H1 (cell line): ENCODE data around the gene POLR1G. TPM values are rescaled to one million over a fixed set of nuclear protein-coding genes. Genes with fewer than 3 reads are reported as not detected.

ENCODE experiments used
- CTCF ChIA-PET: fragments of 300-600 bp; sonication (Branson Sonifier 250); formaldehyde crosslinking; loops from one replicate; lab custom pipeline; 2021; ENCODE audit not compliant: partially characterized antibody; lab: Charles Lee
- POLR2A ChIA-PET: fragments of 300-600 bp; sonication (Branson Sonifier 250); formaldehyde crosslinking; loops from one replicate; lab custom pipeline; 2021; ENCODE audit warnings: inconsistent platforms; ENCODE audit not compliant: partially characterized antibody; lab: Charles Lee
- DNase-seq, 2 experiments: peaks; one replicate each; pipeline versions ENCODE4 v3.0.0 to v3.0.0-alpha.2; 2010 to 2022; ENCODE audit warnings: low spot score in 2 of 2, low read depth in 1 of 2, mixed read lengths in 1 of 2
- FAIRE-seq: peaks from 2 replicates; lab custom pipeline; 2011; peaks lifted over from hg19 to GRCh38; lab: Jason Lieb, UNC
- H2AFZ ChIP-seq: 2 replicates; pipeline ENCODE4 v1.8.1; 2012; ENCODE audit warnings: low read length, inconsistent platforms
- H2AK5ac ChIP-seq: 2 replicates; pipeline ENCODE4 v1.6.1; 2013; ENCODE audit warnings: low read depth, low read length
- H2BK120ac ChIP-seq: replicated peaks from 2 replicates; pipeline ENCODE3; 2013; ENCODE audit warnings: low read depth, low read length, inconsistent platforms
- H2BK12ac ChIP-seq: 2 replicates; pipeline ENCODE4 v1.6.1; 2013; ENCODE audit warnings: low read depth, low read length
- H2BK15ac ChIP-seq: 2 replicates; pipeline ENCODE4 v1.6.1; 2013; ENCODE audit warnings: low read length
- H2BK20ac ChIP-seq: 2 replicates; pipeline ENCODE4 v1.6.1; 2013; ENCODE audit warnings: low read length
- H2BK5ac ChIP-seq: 2 replicates; pipeline ENCODE4 v1.6.1; 2013; ENCODE audit warnings: low read depth, low read length
- H3K14ac ChIP-seq: 2 replicates; pipeline ENCODE4 v1.6.1; 2013; ENCODE audit warnings: inconsistent platforms; ENCODE audit not compliant: insufficient read length
- H3K18ac ChIP-seq: 2 replicates; pipeline ENCODE4 v1.6.1; 2013; ENCODE audit warnings: low read length; ENCODE audit errors: extremely low read depth
- H3K23ac ChIP-seq: 2 replicates; pipeline ENCODE4 v1.6.1; 2013; ENCODE audit warnings: inconsistent platforms; ENCODE audit not compliant: insufficient read length
- H3K23me2 ChIP-seq: 2 replicates; pipeline ENCODE4 v1.6.1; 2013; ENCODE audit warnings: low read depth, low read length
- H3K27ac ChIP-seq: 2 replicates; pipeline ENCODE4 v1.6.1; 2011; ENCODE audit warnings: low read depth, low read length, inconsistent platforms
- H3K27me3 ChIP-seq, 4 experiments: replicated peaks in 1 of 4; 1 replicate in 1 of 4; 2 replicates in 3 of 4; pipeline versions ENCODE4 v1.6.1 to v1.8.1; 2011 to 2013; ENCODE audit warnings: low read length in 3 of 4, mild to moderate bottlenecking in 3 of 4, inconsistent platforms in 2 of 4, mixed read lengths in 2 of 4, moderate library complexity in 1 of 4; ENCODE audit not compliant: control insufficient read depth in 3 of 4, insufficient read depth in 3 of 4; ENCODE audit errors: extremely low read depth in 1 of 4
- H3K36me3 ChIP-seq, 4 experiments: 2 replicates each; pipeline versions ENCODE4 v1.6.1 to v1.8.1; 2011 to 2013; ENCODE audit warnings: mild to moderate bottlenecking in 4 of 4, low read length in 3 of 4, moderate library complexity in 2 of 4, control low read depth in 1 of 4, inconsistent platforms in 1 of 4; ENCODE audit not compliant: insufficient read depth in 4 of 4, control insufficient read depth in 2 of 4
- H3K4ac ChIP-seq: replicated peaks from 2 replicates; pipeline ENCODE3; 2013; ENCODE audit warnings: low read length, low read depth, mixed read lengths, inconsistent platforms; ENCODE audit not compliant: insufficient read length
- H3K4me1 ChIP-seq, 4 experiments: replicated peaks in 1 of 4; 1 replicate in 1 of 4; 2 replicates in 3 of 4; pipeline versions ENCODE4 v1.6.1 to v1.8.1; 2011 to 2013; ENCODE audit warnings: low read length in 3 of 4, inconsistent platforms in 2 of 4, mixed read lengths in 1 of 4; ENCODE audit not compliant: insufficient read depth in 4 of 4, control insufficient read depth in 3 of 4
- H3K4me2 ChIP-seq, 2 experiments: 2 replicates each; pipeline versions ENCODE4 v1.6.1 to v1.8.1; 2011 to 2013; ENCODE audit warnings: low read depth in 2 of 2, low read length in 2 of 2, control low read depth in 1 of 2, inconsistent platforms in 1 of 2, mild to moderate bottlenecking in 1 of 2; ENCODE audit not compliant: insufficient read depth in 1 of 2
- H3K4me3 ChIP-seq, 4 experiments: fragments of 200-600, 300-600 bp in 1 of 4; sonication (generic), shearing (Covaris generic), sonication (Bioruptor Twin) in 1 of 4; 2 replicates each; pipeline versions ENCODE4 v1.5.1 to v1.8.1; 2011 to 2016; ENCODE audit warnings: low read length in 4 of 4, low read depth in 3 of 4, control low read depth in 2 of 4, inconsistent platforms in 2 of 4, mild to moderate bottlenecking in 2 of 4, mixed read lengths in 1 of 4, moderate library complexity in 1 of 4; ENCODE audit not compliant: insufficient read depth in 2 of 4; ENCODE audit errors: extremely low read depth in 1 of 4
- H3K56ac ChIP-seq: replicated peaks from 2 replicates; pipeline ENCODE3; 2013; ENCODE audit warnings: low read depth, mild to moderate bottlenecking, mixed read lengths, low read length, inconsistent platforms; ENCODE audit not compliant: insufficient read length
- H3K79me1 ChIP-seq: 2 replicates; pipeline ENCODE4 v1.6.1; 2013; ENCODE audit warnings: low read depth, low read length, control low read depth
- H3K79me2 ChIP-seq, 2 experiments: 2 replicates each; pipeline versions ENCODE4 v1.6.1 to v1.8.1; 2012 to 2013; ENCODE audit warnings: low read length in 2 of 2, mild to moderate bottlenecking in 2 of 2, inconsistent platforms in 1 of 2; ENCODE audit not compliant: insufficient read depth in 2 of 2, control insufficient read depth in 1 of 2
- H3K9ac ChIP-seq, 4 experiments: replicated peaks in 1 of 4; 1 replicate in 1 of 4; 2 replicates in 3 of 4; pipeline versions ENCODE4 v1.6.1 to v1.8.1; 2011 to 2013; ENCODE audit warnings: low read depth in 3 of 4, low read length in 3 of 4, control low read depth in 2 of 4, mild to moderate bottlenecking in 2 of 4, moderate library complexity in 2 of 4, inconsistent platforms in 1 of 4; ENCODE audit errors: extremely low read depth in 1 of 4
- H3K9me3 ChIP-seq, 2 experiments: 2 replicates each; pipeline versions ENCODE4 v1.6.1 to v1.8.1; 2012 to 2013; ENCODE audit warnings: mild to moderate bottlenecking in 2 of 2, moderate library complexity in 2 of 2, control low read depth in 1 of 2, inconsistent platforms in 1 of 2, low read depth in 1 of 2, low read length in 1 of 2, mixed read lengths in 1 of 2; ENCODE audit not compliant: insufficient read depth in 2 of 2
- H4K20me1 ChIP-seq, 2 experiments: replicated peaks in 1 of 2; 2 replicates each; pipeline versions ENCODE3 to v1.8.1; 2011 to 2013; ENCODE audit warnings: inconsistent platforms in 2 of 2, low read length in 2 of 2, mild to moderate bottlenecking in 1 of 2; ENCODE audit not compliant: insufficient read depth in 2 of 2, control insufficient read depth in 1 of 2
- H4K5ac ChIP-seq: 2 replicates; pipeline ENCODE4 v1.6.1; 2013; ENCODE audit warnings: low read length, low read depth, mixed read lengths, inconsistent platforms; ENCODE audit not compliant: insufficient read length
- H4K8ac ChIP-seq: 2 replicates; pipeline ENCODE4 v1.8.0; 2013; ENCODE audit warnings: mild to moderate bottlenecking, moderate library complexity, low read length, inconsistent platforms; ENCODE audit not compliant: insufficient read depth; ENCODE audit errors: extremely low read depth
- H4K91ac ChIP-seq: replicated peaks from 2 replicates; pipeline ENCODE3; 2013; ENCODE audit warnings: low read length, mixed read lengths, inconsistent platforms; ENCODE audit not compliant: insufficient read length
- CHD2 ChIP-seq: IDR thresholded peaks from 2 replicates; pipeline ENCODE4 v1.6.1; 2012; ENCODE audit warnings: low read length, improper control_type of control experiment
- CREB1 ChIP-seq: IDR thresholded peaks from 2 replicates; pipeline ENCODE4 v1.6.1; 2012; ENCODE audit warnings: inconsistent platforms
- HDAC2 ChIP-seq, 2 experiments: fragments of 300-600 bp in 1 of 2; sonication (generic) in 1 of 2; IDR thresholded peaks; 2 replicates each; pipeline ENCODE4 v1.6.1; 2011 to 2012; ENCODE audit warnings: low read depth in 2 of 2, low read length in 2 of 2, mild to moderate bottlenecking in 2 of 2, moderate library complexity in 2 of 2, borderline replicate concordance in 1 of 2, inconsistent platforms in 1 of 2
- JUN ChIP-seq: IDR thresholded peaks from 2 replicates; pipeline ENCODE4 v1.6.1; 2011; ENCODE audit warnings: low read depth, mild to moderate bottlenecking, improper control_type of control experiment, low read length
- RAD21 ChIP-seq, 2 experiments: IDR thresholded peaks in 1 of 2; conservative IDR thresholded peaks in 1 of 2; 2 replicates each; pipeline ENCODE4 v1.6.1; 2011; ENCODE audit warnings: low read depth in 2 of 2, low read length in 2 of 2, improper control_type of control experiment in 1 of 2, inconsistent platforms in 1 of 2, mild to moderate bottlenecking in 1 of 2, moderate library complexity in 1 of 2
- SRF ChIP-seq: IDR thresholded peaks from 2 replicates; pipeline ENCODE4 v1.6.1; 2011; ENCODE audit warnings: mild to moderate bottlenecking, low read depth, low read length, moderate library complexity
- SUZ12 ChIP-seq: fragments of 200-600 bp; sonication (generic); IDR thresholded peaks from 2 replicates; pipeline ENCODE4 v1.6.1; 2012; ENCODE audit warnings: mild to moderate bottlenecking, inconsistent platforms, low read length, moderate library complexity, mixed read lengths
- WGBS, 2 experiments: shearing (Covaris generic) in 1 of 2; methylation state at CpG; one replicate each; pipeline versions ENCODE4 v1.1.6 to v1.1.7; 2013 to 2015; ENCODE audit warnings: low lambda C conversion rate in 2 of 2, mixed read lengths in 2 of 2, inconsistent platforms in 1 of 2, low coverage in 1 of 2, missing lambda C conversion rate in 1 of 2; ENCODE audit not compliant: insufficient replicate concordance in 2 of 2, insufficient coverage in 1 of 2, insufficient read length in 1 of 2; ENCODE audit errors: extremely low coverage in 1 of 2, missing lambda C conversion rate in 1 of 2; 5-methylcytosine and 5-hydroxymethylcytosine counted together
- polyA plus RNA-seq, 7 experiments: library from polyadenylated mRNA; depleted of rRNA in 3 of 7; stranded (reverse) in 5 of 7; unstranded in 2 of 7; fragments of >200 nt in 5 of 7; fragments of 200-250 nt in 2 of 7; gene quantifications; 1 replicate in 5 of 7; 2 replicates in 1 of 7; 4 replicates in 1 of 7; pipeline versions ENCODE4 v1.2.1 to v1.2.3, GENCODE V29; 2011 to 2013; ENCODE audit warnings: missing spikeins in 2 of 7, mixed read lengths in 2 of 7
- total RNA-seq: library from RNA; stranded (reverse); fragmentation: NEBNext Ultra II Directional; extraction: Animal tissue kit (Norgen Biotek cat#: 25700); gene quantifications from 2 replicates; pipeline ENCODE4 v1.2.1, GENCODE V29; 2021
- TF ChIP-seq, protein P1 (sequence below): IDR thresholded peaks from 2 replicates; pipeline ENCODE4 v1.6.1; 2012; ENCODE audit warnings: inconsistent platforms
- TF ChIP-seq, protein P2 (sequence below): IDR thresholded peaks from 2 replicates; pipeline ENCODE4 v1.6.1; 2012; ENCODE audit warnings: inconsistent platforms

The POLR1G gene
- total and polyA plus RNA-seq, 2 of the 8 experiments (the other 6 are each of a cell fraction or from before 2014, with no cell fraction given), result 16.8 to 34.8 TPM

DNA sequence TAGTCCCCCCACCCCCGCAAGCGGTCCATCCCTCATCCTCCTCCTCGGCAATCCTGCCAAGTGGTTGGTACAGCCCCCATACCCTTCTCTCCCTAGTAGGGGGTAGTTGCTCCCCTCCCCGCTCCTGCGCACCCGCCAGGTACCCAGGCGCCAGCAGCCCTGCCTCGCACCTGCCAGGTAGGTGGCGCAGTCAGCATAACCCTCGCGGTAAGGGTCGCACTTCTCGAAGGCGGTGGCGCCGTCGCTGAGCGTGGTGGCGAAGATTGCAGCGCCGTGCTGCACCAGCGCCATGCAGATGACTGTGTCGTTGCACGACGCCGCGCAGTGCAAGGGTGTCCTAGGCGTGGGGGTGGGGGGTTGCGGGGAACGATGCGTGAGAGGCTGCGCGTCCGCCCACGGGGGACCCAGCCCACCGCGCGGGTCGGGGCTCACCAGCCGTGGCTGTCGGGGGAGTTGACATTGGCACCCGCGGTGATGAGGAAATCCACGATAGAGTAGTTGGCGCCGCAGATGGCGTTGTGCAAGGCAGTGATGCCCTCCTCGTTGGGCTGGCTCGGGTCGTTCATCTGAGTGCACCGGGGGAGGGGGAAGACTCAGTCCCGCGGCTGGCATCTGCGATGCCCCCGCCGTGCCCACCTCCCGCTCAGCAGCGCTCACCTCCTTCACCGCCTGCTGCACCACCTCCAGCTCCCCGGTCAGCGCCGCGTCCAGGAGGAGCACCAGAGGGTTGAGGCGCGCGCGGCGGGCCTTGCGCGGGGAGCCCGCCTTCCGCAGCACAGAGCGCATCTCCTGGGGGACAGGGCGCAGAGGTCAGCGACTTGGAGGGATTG is 20.8 kb upstream of the POLR1G start:
- no peak overlapping the region for H3K27ac ChIP-seq
- peaks cover 6 to 18% (median 16%) of the 10 kb centered on the region in 4 experiments for H3K27me3 ChIP-seq
- H3K56ac ChIP-seq, result no peak overlapping the region
- peak in 1 of 2 experiments; percentile 79 for DNase-seq
- peak overlapping the region in 2 of 4 experiments; percentile 5 to 49; a peak in 4 of 8 replicates for H3K4me3 ChIP-seq
- peak overlapping the region; percentile 24; the same call in 1 of the 2 replicates for H3K18ac ChIP-seq
- peak overlapping the region; percentile 63; the same call in 1 of the 2 replicates for H4K8ac ChIP-seq
- no peak overlapping the region for H3K4ac ChIP-seq
- peak overlapping the region; percentile 77 for H4K91ac ChIP-seq
- FAIRE-seq, result no peak
- peak overlapping the region; percentile 66 for H3K4me2 ChIP-seq
- no peak overlapping the region for H2BK5ac ChIP-seq
- ChIA-PET POLR2A (interaction anchor here (1.2 to 5.7 kb wide), 3 partner anchors 10 to 16 kb away, joined by 3 to 27 read pairs (median 6); partner anchors contain the start of gene ERCC2), CTCF (interaction anchor here (1.1 to 3.2 kb wide), 6 partner anchors 9 to 30 kb away, joined by 3 to 13 read pairs (median 4); no protein-coding TSS in a partner anchor)
- no peaks in the 10 kb centered on the region for H3K9me3 ChIP-seq
- no peak overlapping the region for H3K23ac ChIP-seq
- H2BK20ac ChIP-seq, result no peak overlapping the region
- H4K5ac ChIP-seq, result no peak overlapping the region
- peaks cover 6% of the 10 kb centered on the region; the same call in 1 of the 2 replicates for H3K23me2 ChIP-seq
- H2AK5ac ChIP-seq, result peak overlapping the region; percentile 68; the same call in 1 of the 2 replicates
- H3K14ac ChIP-seq, result no peak overlapping the region
- peaks cover 0 to 4% of the 10 kb centered on the region in 2 experiments for H4K20me1 ChIP-seq
- peaks cover 0 to 7% (median 4%) of the 10 kb centered on the region in 4 experiments; a peak in 5 of 7 replicates for H3K4me1 ChIP-seq
- no peaks in the 10 kb centered on the region for H3K36me3 ChIP-seq
- H2BK120ac ChIP-seq, result no peak overlapping the region
- H2BK12ac ChIP-seq, result peak overlapping the region; percentile 75; the same call in 1 of the 2 replicates
- no peaks in the 10 kb centered on the region for H3K79me1 ChIP-seq
- 40% methylated on average over 69 of the region's 75 CpGs; no CpG with 5 or more reads in 1 of the 2 experiments for WGBS, 2 experiments
- no peaks in the 10 kb centered on the region for H3K79me2 ChIP-seq
- peak overlapping the region; percentile 46; the same call in 1 of the 2 replicates for H2BK15ac ChIP-seq
- H3K9ac ChIP-seq, result no peak overlapping the region
- no peak overlapping the region for H2AFZ ChIP-seq
- TF ChIP-seq, protein P1, sequence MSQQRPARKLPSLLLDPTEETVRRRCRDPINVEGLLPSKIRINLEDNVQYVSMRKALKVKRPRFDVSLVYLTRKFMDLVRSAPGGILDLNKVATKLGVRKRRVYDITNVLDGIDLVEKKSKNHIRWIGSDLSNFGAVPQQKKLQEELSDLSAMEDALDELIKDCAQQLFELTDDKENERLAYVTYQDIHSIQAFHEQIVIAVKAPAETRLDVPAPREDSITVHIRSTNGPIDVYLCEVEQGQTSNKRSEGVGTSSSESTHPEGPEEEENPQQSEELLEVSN, result peak; percentile 97
- TF ChIP-seq HDAC2 (IDR thresholded peaks at IDR 0.05; ENCODE audit: borderline replicate concordance in 1 of 2, low read depth in 2 of 2, low read length in 2 of 2), result peak in 1 of 2 experiments; percentile 56; a peak in 1 of 4 replicates
- peak; percentile 56; the same call in 1 of the 2 replicates for TF ChIP-seq SUZ12
- TF ChIP-seq, protein P2, sequence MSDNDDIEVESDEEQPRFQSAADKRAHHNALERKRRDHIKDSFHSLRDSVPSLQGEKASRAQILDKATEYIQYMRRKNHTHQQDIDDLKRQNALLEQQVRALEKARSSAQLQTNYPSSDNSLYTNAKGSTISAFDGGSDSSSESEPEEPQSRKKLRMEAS, result peak; percentile 99
- TF ChIP-seq RAD21 (IDR thresholded peaks at IDR 0.05 in 1 of 2, conservative IDR thresholded peaks at IDR 0.05 in 1 of 2; ENCODE audit: low read depth in 2 of 2, low read length in 2 of 2), result peak; percentile 16 to 30; a peak in 3 of 4 replicates
- peak; percentile 58; the same call in 1 of the 2 replicates for TF ChIP-seq CREB1
- TF ChIP-seq CHD2, result peak; percentile 84
- TF ChIP-seq JUN, result no peak
- no peak for TF ChIP-seq SRF
